ENCODE results near the gene SLC25A18.
"Not testable (repeated sequence)": the region's sequence is repeated elsewhere in the genome, so short reads cannot be mapped to it uniquely, and the experiment has no call there.

Gene SLC25A18, protein sequence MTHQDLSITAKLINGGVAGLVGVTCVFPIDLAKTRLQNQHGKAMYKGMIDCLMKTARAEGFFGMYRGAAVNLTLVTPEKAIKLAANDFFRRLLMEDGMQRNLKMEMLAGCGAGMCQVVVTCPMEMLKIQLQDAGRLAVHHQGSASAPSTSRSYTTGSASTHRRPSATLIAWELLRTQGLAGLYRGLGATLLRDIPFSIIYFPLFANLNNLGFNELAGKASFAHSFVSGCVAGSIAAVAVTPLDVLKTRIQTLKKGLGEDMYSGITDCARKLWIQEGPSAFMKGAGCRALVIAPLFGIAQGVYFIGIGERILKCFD

DNA sequence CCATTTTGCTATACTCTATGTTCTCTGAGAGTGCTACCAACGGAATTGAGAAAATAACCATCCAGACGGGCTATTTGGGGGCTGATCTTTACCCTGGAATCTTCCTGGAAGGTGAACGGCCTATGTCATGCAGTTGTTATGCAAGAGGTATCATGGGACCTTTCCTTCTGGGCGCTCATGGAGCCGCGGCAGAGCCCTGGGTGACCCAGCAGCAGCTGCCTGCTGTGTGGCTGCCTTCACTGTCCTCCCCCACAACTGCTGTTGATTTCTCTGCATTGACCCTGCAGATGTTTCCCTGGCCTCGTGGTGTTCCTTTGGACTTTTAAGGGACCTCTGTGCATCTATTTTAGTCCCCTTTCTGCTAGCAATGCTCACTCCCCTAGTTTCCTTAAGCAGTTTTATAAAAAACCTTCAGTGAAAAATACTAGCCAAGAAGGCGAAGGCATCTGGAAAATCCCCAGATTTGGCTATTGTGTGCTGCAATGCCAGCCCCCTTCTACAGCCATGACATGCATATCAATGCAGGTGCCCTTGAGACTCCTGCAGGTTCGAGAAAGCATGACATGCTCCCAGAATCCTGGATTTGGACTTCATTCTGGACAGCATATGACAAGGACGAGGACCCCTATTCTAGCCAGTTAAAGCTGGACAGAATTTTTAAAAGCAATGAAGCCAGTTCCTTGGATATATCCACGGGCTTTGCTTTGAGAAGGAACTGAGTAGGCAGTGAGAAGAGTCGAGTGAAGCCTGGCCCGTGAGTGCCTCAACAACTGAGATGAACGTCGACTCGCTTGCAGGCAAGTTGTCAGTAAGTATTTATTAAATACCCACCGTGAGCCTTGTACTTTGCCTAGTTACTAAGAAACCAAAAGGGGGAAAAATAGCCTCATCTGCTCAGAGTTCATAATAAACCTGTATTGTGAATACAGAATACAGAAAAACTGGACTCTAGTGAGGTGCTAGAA lies at the start of gene SLC25A18:
Gene SLC25A18 (plus strand): TSS at position 593 of the 965 bp plus-strand sequence. CDS start 16,447 bp downstream, outside the sequence.
- no peak for DNase-seq

DNA sequence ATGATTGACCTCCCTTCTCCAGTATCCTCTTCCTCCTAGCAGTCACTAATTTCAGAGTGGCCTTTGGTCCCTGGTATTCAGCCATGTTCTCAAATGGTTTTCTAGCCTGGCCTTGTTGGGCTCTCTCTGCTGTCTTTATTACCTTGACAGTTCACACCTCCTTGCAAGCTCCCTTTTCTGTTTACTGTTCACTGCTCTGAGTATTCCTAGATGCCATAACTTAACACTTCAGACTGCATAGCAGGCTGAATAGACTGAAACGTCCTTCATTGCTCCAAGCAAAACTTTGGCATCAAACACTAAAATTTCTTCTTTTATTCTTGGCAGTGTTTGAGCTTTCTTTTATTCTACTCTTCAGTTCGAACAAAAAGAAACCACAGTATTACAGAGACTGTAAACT lies 49.7 kb upstream of the SLC25A18 start:
- no peak for DNase-seq

DNA sequence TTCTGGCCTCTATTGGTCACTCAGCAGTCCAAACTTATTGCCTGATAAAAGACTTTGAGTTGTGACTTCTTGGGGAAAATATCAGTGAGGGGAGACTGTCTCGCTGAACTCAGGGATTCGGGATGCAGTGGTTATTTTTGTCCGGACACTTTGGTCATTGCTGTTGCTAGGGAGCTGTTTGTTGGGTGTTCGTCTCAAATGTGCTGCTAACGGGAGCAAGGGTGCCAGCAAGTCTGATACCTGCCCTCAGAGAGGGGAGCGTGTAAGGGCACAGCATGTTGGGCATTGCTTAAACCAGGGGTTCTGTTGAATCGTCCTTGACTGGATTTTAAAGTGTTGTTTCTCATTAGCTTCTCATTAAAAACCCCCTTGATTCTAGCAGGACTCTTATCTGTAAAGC lies 49.2 kb upstream of the SLC25A18 start:
- DNase-seq = no peak

DNA sequence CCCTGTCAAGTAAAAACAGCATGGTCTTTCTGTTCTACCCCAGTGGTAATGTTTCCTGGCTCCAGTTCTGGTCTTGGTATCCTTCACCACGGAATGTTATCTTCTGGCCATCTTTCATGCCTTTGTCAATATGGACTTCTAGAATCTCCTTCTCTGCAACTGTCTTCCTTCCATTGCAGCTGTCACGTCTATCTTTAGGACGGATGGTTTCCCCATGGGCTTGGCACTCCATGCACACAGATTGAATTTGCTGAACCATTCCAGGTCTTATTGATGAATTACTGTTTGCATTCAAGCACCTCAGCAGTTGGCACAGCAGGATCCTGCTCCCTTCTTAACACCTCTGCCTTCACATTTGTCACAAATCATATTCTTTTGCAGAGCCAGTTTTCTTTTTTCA lies 44.9 kb upstream of the SLC25A18 start:
- no peak for DNase-seq

DNA sequence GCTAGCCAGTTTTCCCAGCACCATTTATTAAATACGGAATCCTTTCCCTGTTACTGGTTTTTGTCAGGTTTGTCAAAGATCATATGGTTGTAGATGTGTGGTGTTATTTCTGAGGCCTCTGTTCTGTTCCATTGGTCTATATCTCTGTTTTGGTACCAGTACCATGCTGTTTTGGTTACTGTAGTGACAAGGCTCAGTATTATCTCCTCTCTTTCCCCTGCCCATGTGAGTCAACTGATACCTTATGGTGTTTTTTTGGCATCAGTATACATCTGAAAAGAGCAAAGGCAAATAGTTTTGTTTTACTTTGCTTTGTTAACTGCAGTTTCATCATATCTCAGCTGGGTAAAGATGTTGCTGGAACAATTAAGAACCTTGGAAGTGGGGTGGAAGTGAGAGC lies 41.3 kb upstream of the SLC25A18 start:
- not testable (repeated sequence) for DNase-seq

DNA sequence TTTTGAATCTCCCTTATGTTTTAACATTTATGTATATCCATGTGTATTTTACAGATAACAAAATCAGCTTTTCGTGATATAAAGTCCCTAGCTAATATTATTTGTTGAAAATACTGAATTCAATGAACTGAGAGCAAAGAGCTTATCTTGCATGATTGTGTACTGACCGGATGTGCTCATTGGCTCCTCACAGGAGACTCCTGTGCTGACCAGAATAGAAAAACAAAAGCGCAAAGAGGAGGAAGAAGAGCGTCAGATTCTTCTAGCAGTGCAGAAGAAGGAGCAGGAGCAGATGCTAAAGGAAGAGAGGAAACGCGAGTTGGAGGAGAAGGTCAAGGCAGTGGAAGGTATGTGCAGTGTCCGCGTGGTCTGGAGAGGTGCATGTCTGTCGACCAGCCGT lies 39.4 kb upstream of the SLC25A18 start:
- DNase-seq = no peak

DNA sequence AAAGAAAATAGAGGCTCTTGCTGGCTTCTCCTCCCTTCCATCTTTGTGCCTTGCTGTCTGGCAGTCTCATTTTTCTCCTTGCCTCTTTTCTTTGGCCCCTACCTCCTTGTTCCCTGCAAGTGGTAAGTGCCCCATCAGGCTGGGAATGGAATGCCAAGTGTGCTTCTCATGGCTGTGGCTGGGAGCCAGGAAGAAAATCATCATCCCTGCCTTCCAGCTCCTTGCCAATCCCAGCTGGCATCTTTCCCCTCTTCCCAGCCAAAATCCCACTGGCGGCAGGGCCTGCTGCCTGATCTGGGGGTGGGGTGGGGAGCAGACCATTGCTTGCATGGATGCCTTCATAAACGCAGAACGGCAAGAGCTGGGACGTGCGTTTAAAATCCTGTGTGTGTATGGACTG lies 27.0 kb upstream of the SLC25A18 start:
- DNase-seq = no peak

DNA sequence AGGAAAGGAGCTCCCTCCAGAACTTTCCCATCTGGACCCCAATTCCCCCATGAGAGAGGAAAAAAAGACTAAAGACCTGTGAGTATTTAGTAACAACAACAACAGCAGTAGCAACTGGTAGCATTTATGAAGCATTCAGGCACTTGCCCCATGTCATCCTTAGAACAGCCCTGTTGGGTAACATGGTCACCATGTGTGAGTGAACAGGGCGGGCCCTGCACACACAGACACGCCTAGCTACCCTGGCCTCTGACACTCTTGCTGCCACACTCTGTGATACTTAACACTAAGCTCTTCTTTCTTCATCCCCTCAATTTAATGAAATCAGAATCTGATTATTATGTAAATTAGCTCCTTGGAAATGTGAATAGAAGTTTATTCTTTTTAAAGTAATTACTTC lies 26.1 kb upstream of the SLC25A18 start:
- DNase-seq = no peak

DNA sequence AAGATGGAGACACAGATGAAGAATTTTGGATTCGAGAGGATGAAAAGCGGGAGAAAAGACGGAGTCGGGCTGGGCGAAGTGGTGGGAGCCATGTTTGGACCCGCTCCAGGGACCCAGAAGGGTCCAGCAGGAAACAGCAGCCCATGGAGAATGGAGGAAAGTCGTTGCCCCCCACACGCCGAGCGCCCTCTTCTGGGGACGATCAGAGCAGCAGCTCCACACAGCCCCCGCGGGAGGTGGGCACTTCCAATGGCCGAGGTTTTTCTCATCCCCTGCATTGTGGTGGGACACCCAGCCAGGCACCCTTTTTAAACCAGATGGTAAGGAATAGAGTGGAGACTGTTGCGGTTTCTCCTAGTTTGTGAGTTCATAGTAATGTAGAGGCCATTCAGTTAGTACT lies 22.8 kb upstream of the SLC25A18 start:
- DNase-seq = no peak

DNA sequence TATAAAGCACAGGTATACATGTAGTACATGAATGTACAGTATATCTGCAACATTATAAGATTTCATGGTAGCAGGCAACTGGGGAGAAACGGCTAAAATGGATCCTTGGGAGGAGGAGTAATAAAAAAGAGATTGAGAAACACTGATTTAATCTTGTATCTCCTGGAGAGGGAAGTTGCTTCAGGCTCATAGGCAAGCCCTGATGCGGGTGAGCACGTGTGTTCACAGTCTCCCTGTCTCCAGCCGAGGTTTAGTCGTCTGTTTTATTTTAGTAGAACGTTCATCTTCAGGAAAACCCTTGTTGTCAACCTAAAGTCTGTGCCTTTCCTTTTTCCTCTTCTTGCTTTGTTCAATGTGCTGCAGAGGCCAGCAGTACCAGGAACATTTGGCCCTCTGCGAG lies 21.8 kb upstream of the SLC25A18 start:
- no peak for DNase-seq

DNA sequence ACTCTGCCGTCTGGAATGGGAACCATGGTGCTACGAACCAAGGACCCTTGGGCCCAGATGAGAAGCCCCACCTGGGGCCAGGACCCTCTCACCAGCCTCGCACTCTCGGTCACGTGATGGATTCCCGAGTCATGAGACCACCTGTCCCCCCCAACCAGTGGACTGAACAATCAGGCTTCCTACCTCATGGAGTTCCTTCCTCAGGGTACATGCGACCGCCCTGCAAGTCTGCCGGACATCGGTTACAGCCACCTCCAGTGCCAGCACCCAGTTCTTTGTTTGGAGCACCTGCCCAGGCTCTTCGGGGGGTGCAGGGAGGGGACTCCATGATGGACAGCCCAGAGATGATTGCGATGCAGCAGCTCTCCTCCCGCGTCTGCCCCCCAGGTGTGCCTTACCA lies 20.8 kb upstream of the SLC25A18 start:
- DNase-seq = no peak

DNA sequence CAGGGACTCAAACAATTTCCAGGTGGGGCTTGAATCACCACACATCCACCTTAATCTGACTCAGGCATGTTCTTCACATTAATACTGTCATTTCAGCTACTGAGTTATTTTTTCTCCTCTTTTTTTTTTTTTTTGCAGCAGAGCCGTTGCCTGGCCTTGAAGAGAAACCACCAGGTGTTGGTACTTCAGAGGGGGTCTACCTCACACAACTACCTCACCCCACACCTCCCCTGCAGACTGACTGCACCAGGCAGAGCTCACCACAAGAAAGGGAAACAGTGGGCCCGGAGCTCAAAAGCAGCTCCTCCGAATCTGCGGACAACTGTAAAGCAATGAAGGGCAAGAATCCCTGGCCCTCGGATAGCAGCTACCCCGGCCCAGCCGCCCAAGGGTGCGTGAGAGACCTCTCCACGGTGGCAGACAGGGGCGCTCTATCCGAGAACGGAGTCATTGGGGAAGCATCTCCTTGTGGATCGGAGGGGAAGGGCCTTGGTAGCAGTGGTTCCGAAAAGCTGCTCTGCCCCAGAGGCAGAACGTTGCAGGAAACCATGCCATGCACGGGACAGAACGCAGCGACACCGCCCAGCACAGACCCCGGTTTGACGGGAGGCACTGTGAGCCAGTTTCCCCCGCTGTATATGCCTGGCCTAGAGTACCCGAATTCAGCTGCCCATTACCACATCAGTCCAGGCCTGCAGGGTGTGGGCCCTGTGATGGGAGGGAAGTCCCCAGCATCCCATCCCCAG lies 15.1 kb upstream of the SLC25A18 start:
- no peak for DNase-seq

DNA sequence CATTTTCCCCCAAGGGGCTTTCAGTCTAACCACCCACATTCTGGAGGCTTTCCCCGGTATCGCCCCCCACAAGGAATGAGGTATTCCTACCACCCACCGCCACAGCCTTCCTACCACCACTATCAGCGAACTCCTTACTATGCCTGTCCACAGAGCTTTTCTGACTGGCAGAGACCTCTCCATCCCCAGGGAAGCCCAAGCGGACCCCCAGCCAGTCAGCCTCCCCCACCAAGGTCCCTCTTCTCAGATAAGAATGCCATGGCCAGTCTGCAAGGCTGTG lies 14.6 kb upstream of the SLC25A18 start:
- no peak for DNase-seq

DNA sequence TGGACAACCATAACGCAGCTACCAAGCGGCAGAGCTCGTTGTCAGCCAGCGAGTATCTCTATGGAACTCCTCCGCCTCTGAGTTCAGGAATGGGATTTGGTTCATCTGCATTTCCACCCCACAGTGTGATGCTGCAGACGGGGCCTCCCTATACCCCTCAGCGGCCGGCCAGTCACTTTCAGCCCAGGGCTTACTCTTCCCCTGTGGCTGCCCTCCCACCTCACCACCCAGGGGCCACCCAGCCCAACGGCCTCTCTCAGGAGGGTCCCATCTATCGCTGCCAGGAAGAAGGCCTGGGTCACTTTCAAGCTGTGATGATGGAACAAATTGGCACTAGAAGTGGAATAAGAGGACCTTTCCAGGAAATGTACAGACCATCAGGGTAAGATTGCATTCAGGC lies 14.1 kb upstream of the SLC25A18 start:
- no peak for DNase-seq

DNA sequence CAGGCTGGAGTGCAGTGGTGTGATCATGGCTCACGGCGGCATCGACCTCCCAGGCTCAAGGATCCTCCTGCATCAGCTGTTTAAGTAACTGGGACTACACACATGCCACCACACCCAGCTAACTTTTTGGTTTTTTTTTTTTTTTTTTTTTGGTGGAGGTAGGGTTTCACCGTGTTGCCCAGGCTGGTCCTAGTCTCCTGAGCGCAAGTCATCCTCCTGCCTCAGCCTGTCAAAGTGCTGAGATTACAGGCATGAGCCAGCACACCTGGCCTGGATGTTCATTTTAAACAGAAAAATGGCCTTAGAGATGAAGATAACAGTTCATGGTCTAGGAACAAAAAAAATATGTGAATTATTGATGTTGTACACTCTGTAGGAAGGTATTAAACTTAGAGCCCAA lies 13.6 kb upstream of the SLC25A18 start:
- no peak for DNase-seq

DNA sequence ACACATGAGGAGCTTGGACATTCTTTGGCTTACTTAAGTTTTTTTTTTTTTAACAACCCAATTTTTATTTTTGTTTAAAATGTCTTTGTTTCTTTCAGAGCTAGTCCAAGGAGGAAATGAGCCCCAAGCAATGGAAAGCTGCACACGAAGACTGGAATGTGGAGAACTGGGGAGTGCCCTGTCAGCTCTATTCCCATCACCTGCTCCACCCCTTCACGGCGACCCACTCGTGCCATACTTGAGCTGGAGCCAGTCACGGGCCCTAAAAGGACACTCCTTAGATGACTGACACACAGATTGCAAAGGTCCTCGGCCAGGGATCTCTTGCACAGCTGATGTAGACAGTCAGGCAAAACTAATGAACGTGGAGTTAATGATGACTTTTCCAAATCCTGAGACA lies 10.6 kb upstream of the SLC25A18 start:
- no peak for DNase-seq

DNA sequence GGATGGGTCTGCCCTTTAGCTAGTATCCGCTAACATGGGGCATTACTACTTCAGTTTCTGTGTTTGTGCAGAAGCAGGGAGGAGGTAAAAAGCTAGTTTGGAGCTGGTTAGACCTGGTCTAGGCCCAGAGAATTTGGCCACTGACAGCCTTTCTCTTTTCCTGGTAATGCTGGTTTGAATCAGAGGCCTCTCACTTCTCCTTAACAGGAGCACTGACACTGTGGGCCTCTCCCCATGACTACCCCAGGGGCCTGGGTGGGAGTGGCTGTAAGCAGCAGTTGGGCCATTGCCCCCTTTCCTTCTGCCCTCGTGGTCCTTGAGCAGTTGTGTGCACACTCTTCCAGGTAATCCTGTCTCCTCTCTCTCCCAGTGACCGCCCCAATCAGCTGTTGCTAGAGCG lies 8.5 kb upstream of the SLC25A18 start:
- no peak for DNase-seq

DNA sequence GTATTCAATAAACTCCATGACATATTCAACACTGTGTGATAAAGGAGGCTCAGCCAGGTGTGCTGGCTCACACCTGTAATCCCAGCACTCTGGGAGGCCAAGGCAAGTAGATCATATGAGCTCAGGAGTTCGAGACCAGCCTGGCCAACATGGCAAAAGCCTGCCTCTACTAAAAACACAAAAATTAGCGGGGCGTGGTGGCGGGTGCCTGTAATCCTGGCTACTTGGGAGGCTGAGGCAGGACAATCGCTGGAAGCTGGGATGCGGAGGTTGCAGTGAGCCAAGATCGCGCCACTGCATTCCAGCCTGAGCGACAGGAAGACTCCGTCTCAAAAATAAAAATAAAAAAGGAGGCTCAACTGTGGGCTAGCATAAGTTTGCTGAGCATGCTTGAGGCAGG lies 4.1 kb upstream of the SLC25A18 start:
- no peak for DNase-seq

DNA sequence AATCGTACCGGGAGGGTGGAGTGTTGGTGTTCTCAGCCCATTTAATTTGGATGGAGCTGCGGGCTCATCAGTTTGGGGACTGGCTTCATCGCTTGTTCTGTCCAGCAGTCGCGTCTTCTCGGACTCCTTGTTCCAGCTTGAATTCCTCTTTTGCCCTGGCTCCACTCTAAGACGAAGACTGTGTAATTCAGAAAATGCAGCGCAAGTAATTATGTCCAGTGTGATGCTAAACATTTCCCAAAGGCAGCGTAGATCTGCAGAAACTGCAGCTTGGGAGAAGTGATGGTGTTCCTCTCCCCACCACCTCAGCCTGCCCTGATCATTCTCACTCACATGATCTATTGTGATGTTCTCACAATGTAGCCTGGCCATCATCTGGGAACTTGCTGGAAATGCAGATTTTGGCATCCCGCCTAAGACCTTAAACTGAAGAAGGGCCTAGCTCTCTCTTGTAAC lies 666 bp downstream of the SLC25A18 start:
- no peak for DNase-seq

DNA sequence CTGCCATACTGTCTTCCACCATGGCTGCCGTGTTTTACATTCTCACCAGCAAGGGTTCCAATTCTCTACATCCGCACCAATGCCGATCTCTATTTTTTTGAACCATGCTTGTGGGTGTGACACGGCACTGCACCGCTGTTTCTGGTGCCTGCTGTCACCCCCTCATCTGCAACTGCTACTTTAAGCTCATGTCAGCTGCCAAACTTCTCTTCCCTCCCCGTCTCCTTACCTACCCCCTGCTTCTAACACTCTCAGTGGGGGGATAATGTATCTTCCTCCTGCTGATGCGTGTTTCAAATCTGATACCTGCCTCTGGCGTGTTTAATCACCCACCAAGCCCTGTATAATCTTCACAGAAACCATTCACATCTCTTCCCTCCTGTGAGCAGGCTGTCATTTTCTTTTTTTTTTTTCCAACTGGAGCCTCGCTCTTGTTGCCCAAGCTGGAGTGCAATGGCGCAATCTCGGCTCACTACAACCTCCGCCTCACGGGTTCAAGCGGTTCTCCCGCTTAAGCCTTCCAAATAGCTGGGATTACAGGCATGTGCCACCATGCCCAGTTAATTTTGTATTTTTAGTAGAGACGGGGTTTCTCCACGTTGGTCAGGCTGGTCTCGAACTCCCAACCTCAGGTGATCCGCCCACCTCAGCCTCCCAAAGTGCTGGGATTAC lies 2.9 kb downstream of the SLC25A18 start:
- DNase-seq = not testable (repeated sequence)

DNA sequence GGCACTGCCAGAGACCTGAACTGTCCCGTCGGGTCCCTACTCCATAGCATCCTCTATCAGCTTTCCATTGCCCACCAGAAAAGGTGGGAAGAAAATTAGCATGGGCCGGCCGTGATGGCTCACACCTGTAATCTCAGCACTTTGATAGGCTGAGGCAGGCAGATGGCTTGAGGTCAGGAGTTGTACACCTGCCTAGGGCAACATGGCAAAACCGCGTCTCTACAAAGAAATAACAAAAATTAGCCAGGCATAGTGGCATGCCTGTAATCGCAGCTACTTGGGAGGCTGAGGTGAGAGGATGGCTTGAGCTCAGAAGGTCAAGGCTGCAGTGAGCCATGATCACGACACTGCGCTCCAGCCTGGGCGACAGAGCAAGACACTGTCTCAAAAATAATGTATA lies 3.5 kb downstream of the SLC25A18 start:
- no peak for DNase-seq

DNA sequence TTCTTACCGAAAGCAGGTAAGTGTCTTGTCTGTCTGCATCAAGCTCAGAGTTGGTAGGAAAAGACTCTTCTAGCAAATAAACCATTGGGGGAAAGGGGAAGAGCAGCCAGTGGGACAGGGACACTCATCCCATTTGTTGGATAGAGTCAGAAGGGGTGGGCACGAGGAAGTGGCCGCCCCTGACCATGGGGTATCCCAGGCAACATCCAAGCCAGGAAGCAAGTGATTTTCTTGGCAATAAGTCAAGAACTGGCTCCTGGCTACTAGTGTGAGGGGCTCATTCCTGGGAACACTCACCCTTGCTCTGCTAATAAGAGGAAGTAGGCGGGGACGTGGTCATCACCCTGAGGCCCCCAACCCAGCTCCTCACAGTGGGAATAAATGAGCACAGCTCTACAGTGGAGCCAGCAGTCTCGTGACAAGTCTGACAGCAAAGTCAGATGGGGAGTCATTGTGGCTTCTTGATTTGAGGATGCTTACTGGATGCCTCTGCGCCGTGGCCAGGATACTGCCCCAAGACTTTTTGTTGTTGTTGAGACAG lies 6.7 kb downstream of the SLC25A18 start:
- DNase-seq = no peak
